A673 (cell line): ENCODE data around the gene SORD. TPM values are rescaled to one million over a fixed set of nuclear protein-coding genes. Genes with fewer than 3 reads are reported as not detected.
A peak's percentile ranks its signal among the peaks of the same experiment; 100 is the strongest.

Experiments
- BruUV-seq: library from RNA; stranded (reverse); fragments of 400-500 nt; replicated peaks from 2 replicates; lab custom pipeline; 2021; lab: Mats Ljungman, UMichigan
- CTCF ChIA-PET: fragments of 300-600 bp; sonication (Branson Sonifier 250); formaldehyde crosslinking; loops from one replicate; lab custom pipeline; 2022; ENCODE audit warnings: antibody characterized with exemption; lab: Charles Lee
- POLR2A ChIA-PET: fragments of 300-600 bp; sonication (Branson Sonifier 250); formaldehyde crosslinking; loops from one replicate; lab custom pipeline; 2022; ENCODE audit warnings: antibody characterized with exemption; ENCODE audit not compliant: low non-redundant PET; lab: Charles Lee
- DNase-seq: peaks from one replicate; pipeline ENCODE4 v3.0.0-alpha.2; 2015; ENCODE audit warnings: low spot score
- H3K27ac ChIP-seq: fragments of 200-600 bp; sonication (generic); 2 replicates; pipeline ENCODE4 v1.5.1; 2016; ENCODE audit warnings: mixed run types, low read depth, mild to moderate bottlenecking, mixed read lengths, antibody characterized with exemption, low read length; ENCODE audit not compliant: poor library complexity, severe bottlenecking
- H3K27me3 ChIP-seq: fragments of 200-600 bp; sonication (generic); replicated peaks from 2 replicates; pipeline ENCODE4 v1.6.1; 2017; ENCODE audit warnings: mixed run types, low read depth, mild to moderate bottlenecking, mixed read lengths, antibody characterized with exemption, low read length; ENCODE audit not compliant: insufficient read depth, poor library complexity
- H3K36me3 ChIP-seq: fragments of 200-600 bp; sonication (generic); 2 replicates; pipeline ENCODE4 v1.6.1; 2016; ENCODE audit warnings: mixed run types, mild to moderate bottlenecking, mixed read lengths, antibody characterized with exemption, low read length; ENCODE audit not compliant: insufficient read depth, poor library complexity, severe bottlenecking
- H3K4me1 ChIP-seq: fragments of 200-600 bp; sonication (generic); 2 replicates; pipeline ENCODE4 v1.6.1; 2017; ENCODE audit warnings: mixed run types, mild to moderate bottlenecking, mixed read lengths, antibody characterized with exemption, low read length; ENCODE audit not compliant: insufficient read depth, poor library complexity, severe bottlenecking
- H3K4me3 ChIP-seq: fragments of 200-600 bp; sonication (generic); 2 replicates; pipeline ENCODE4 v1.5.1; 2016; ENCODE audit warnings: low read depth, mixed run types, mild to moderate bottlenecking, mixed read lengths, low read length; ENCODE audit not compliant: poor library complexity, severe bottlenecking
- H3K9me3 ChIP-seq: fragments of 200-600 bp; sonication (generic); 2 replicates; pipeline ENCODE4 v1.6.1; 2016; ENCODE audit warnings: mixed run types, low read depth, mild to moderate bottlenecking, mixed read lengths, antibody characterized with exemption, low read length; ENCODE audit not compliant: poor library complexity, severe bottlenecking
- CTCF ChIP-seq: fragments of 300-800, 200-600 bp; sonication (generic); conservative IDR thresholded peaks from 2 replicates; pipeline ENCODE4 v1.5.1; 2017; ENCODE audit warnings: low read depth, mild to moderate bottlenecking, antibody characterized with exemption, low read length, moderate library complexity, mixed read lengths
- EZH2 ChIP-seq: fragments of 200-600 bp; sonication (generic); IDR thresholded peaks from 2 replicates; pipeline ENCODE4 v1.6.1; 2017; ENCODE audit warnings: borderline replicate concordance, low read depth, mild to moderate bottlenecking, mixed read lengths, antibody characterized with exemption, low read length; ENCODE audit not compliant: poor library complexity, severe bottlenecking
- intact Hi-C: fragments of 100-400 bp; cut with micrococcal nuclease; formaldehyde crosslinking; loops from one replicate; pipeline ENCODE4 v1.10.0; 2022; ENCODE audit not compliant: unreplicated experiment
- total RNA-seq: library from RNA; stranded (reverse); gene quantifications from 2 replicates; pipeline ENCODE4 v1.2.3, GENCODE V29; 2021

SORD gene
- total RNA-seq, 1 experiment from 2014 or later, result 286 TPM

- H3K36me3 ChIP-seq, result no peaks in the 10 kb centered on the region
- no TSS peak for BruUV-seq
- peak; percentile 19 for DNase-seq
- H3K4me1 ChIP-seq, result peaks cover 8% of the 10 kb centered on the region
- TF ChIP-seq CTCF (peak; percentile 52), EZH2 (no peak)
- H3K9me3 ChIP-seq, result no peaks in the 10 kb centered on the region
- intact Hi-C loops, result loop anchor here (10.0 kb wide), 1 partner anchor 526 kb away; no protein-coding TSS in a partner anchor
- H3K4me3 ChIP-seq, result no peak overlapping the region
- H3K27ac ChIP-seq, result no peak overlapping the region
- ChIA-PET POLR2A (no interaction called here), CTCF (interaction anchor here (0.6 kb wide), 1 partner anchor 29 kb away, joined by 3 read pairs; no protein-coding TSS in a partner anchor)
- peaks cover 34% of the 10 kb centered on the region for H3K27me3 ChIP-seq
Observed at GRCh38 chr15:45110256-45110820, 87.3 kb downstream of the SORD start.

GRCh38 chr15:45111390-45112142 lies 88.6 kb downstream of the SORD start:
- intact Hi-C loops, result loop anchor here (10.0 kb wide), 1 partner anchor 527 kb away; no protein-coding TSS in a partner anchor
- TF ChIP-seq CTCF (no peak), EZH2 (no peak)
- BruUV-seq, result no TSS peak
- POLR2A ChIA-PET, result no interaction called here
- DNase-seq, result no peak
- CTCF ChIA-PET, result no interaction called here
- Histone ChIP-seq H3K36me3 (no peaks in the 10 kb centered on the region), H3K27ac (no peak overlapping the region), H3K9me3 (no peaks in the 10 kb centered on the region), H3K4me1 (peaks cover 8% of the 10 kb centered on the region), H3K27me3 (peaks cover 34% of the 10 kb centered on the region), H3K4me3 (no peak overlapping the region)

GRCh38 chr15:45112143-45112590 lies 89.2 kb downstream of the SORD start:
- Histone ChIP-seq H3K9me3 (no peaks in the 10 kb centered on the region), H3K4me1 (peaks cover 8% of the 10 kb centered on the region), H3K27ac (no peak overlapping the region), H3K4me3 (peak overlapping the region; percentile 43), H3K27me3 (peaks cover 34% of the 10 kb centered on the region), H3K36me3 (no peaks in the 10 kb centered on the region)
- no TSS peak for BruUV-seq
- POLR2A ChIA-PET, result no interaction called here
- TF ChIP-seq EZH2 (no peak), CTCF (no peak)
- intact Hi-C loops, result loop anchor here (10.0 kb wide), 1 partner anchor 527 kb away; no protein-coding TSS in a partner anchor
- peak; percentile 42 for DNase-seq
- CTCF ChIA-PET, result no interaction called here
